Mesendoderm (in vitro differentiated cells): ENCODE data around the gene SNAPC2.

ENCODE experiments used
- DNase-seq: peaks from one replicate; pipeline ENCODE4 v3.0.0; 2013
- H2AK5ac ChIP-seq: 2 replicates; pipeline ENCODE4 v1.6.1; 2013; ENCODE audit warnings: low read length, inconsistent platforms
- H2BK120ac ChIP-seq: 2 replicates; pipeline ENCODE4 v1.6.1; 2013; ENCODE audit warnings: low read depth, mild to moderate bottlenecking, low read length, moderate library complexity, mixed read lengths
- H2BK15ac ChIP-seq: replicated peaks from 2 replicates; pipeline ENCODE4 v1.6.1; 2013; ENCODE audit warnings: low read depth, mild to moderate bottlenecking, moderate library complexity
- H2BK5ac ChIP-seq: 2 replicates; pipeline ENCODE4 v1.6.1; 2013; ENCODE audit warnings: low read length, inconsistent platforms
- H3K18ac ChIP-seq: 2 replicates; pipeline ENCODE4 v1.6.1; 2013; ENCODE audit warnings: mild to moderate bottlenecking, low read length, mixed read lengths
- H3K23ac ChIP-seq: one replicate; pipeline ENCODE4 v1.6.1; 2013; ENCODE audit warnings: low read length
- H3K27ac ChIP-seq: 2 replicates; pipeline ENCODE4 v1.5.1; 2013; ENCODE audit warnings: low read depth, mild to moderate bottlenecking, inconsistent platforms, low read length, moderate library complexity
- H3K27me3 ChIP-seq: 2 replicates; pipeline ENCODE4 v1.6.1; 2013; ENCODE audit warnings: low read length, control low read depth, mild to moderate bottlenecking, inconsistent platforms; ENCODE audit not compliant: insufficient read depth, poor library complexity
- H3K36me3 ChIP-seq: 2 replicates; pipeline ENCODE4 v1.6.1; 2013; ENCODE audit warnings: low read length, inconsistent platforms; ENCODE audit not compliant: control insufficient read depth, insufficient read depth
- H3K4ac ChIP-seq: one replicate; pipeline ENCODE4 v1.6.1; 2013; ENCODE audit warnings: low read depth, mild to moderate bottlenecking, low read length, moderate library complexity
- H3K4me1 ChIP-seq: 2 replicates; pipeline ENCODE4 v1.6.1; 2013; ENCODE audit warnings: low read depth, low read length, inconsistent platforms; ENCODE audit not compliant: control insufficient read depth
- H3K4me2 ChIP-seq: 2 replicates; pipeline ENCODE4 v1.6.1; 2013; ENCODE audit warnings: low read length
- H3K4me3 ChIP-seq: 2 replicates; pipeline ENCODE4 v1.5.1; 2013; ENCODE audit warnings: mild to moderate bottlenecking, low read length
- H3K56ac ChIP-seq: one replicate; pipeline ENCODE4 v1.6.1; 2013; ENCODE audit warnings: low read length
- H3K79me1 ChIP-seq: 2 replicates; pipeline ENCODE4 v1.6.1; 2013; ENCODE audit warnings: low read length, inconsistent platforms
- H3K79me2 ChIP-seq: 2 replicates; pipeline ENCODE4 v1.6.1; 2013; ENCODE audit warnings: mild to moderate bottlenecking, low read length; ENCODE audit not compliant: control insufficient read depth, insufficient read depth
- H3K9ac ChIP-seq: 2 replicates; pipeline ENCODE4 v1.6.1; 2013; ENCODE audit warnings: low read length, inconsistent platforms
- H4K5ac ChIP-seq: one replicate; pipeline ENCODE4 v1.6.1; 2013; ENCODE audit warnings: low read length
- H4K8ac ChIP-seq: one replicate; pipeline ENCODE4 v1.6.1; 2013; ENCODE audit warnings: low read depth, mild to moderate bottlenecking, control low read depth, low read length, moderate library complexity
- WGBS: extraction: QIAGEN DNeasy Blood & Tissue Kit; methylation state at CpG from one replicate; pipeline ENCODE4 v1.1.7; 2013; ENCODE audit warnings: low lambda C conversion rate, missing lambda C conversion rate; ENCODE audit not compliant: insufficient coverage; ENCODE audit errors: extremely low coverage; 5-methylcytosine and 5-hydroxymethylcytosine counted together

The SNAPC2 gene

GRCh38 chr19:7940841-7941240 lies 20.7 kb downstream of the SNAPC2 start:
- H4K5ac ChIP-seq = no peak overlapping the region
- H3K27ac ChIP-seq = no peak overlapping the region
- H3K18ac ChIP-seq = no peak overlapping the region
- no peak overlapping the region for H3K4ac ChIP-seq
- no peak overlapping the region for H2BK120ac ChIP-seq
- peaks cover 15% of the 10 kb centered on the region for H3K79me2 ChIP-seq
- no peak overlapping the region for H3K56ac ChIP-seq
- H2BK5ac ChIP-seq = no peak overlapping the region
- H3K79me1 ChIP-seq = peaks cover 6% of the 10 kb centered on the region
- H3K4me3 ChIP-seq = no peak overlapping the region
- no peak overlapping the region for H3K4me2 ChIP-seq
- no peak overlapping the region for H4K8ac ChIP-seq
- no peak overlapping the region for H3K9ac ChIP-seq
- peaks cover 6% of the 10 kb centered on the region for H3K36me3 ChIP-seq
- no peak overlapping the region for H2BK15ac ChIP-seq
- DNase-seq = no peak
- WGBS = no CpG with 5 or more reads among the region's 13 CpGs
- no peaks in the 10 kb centered on the region for H3K27me3 ChIP-seq
- no peak overlapping the region for H2AK5ac ChIP-seq
- no peak overlapping the region for H3K23ac ChIP-seq
- H3K4me1 ChIP-seq = no peaks in the 10 kb centered on the region

- Histone ChIP-seq H3K18ac (no peak overlapping the region), H3K4me1 (no peaks in the 10 kb centered on the region), H2BK120ac (no peak overlapping the region), H3K27me3 (no peaks in the 10 kb centered on the region), H3K36me3 (peaks cover 6% of the 10 kb centered on the region), H2AK5ac (no peak overlapping the region), H4K8ac (no peak overlapping the region), H3K27ac (no peak overlapping the region), H2BK5ac (no peak overlapping the region), H3K56ac (no peak overlapping the region), H3K4me3 (no peak overlapping the region), H3K4me2 (no peak overlapping the region), H4K5ac (no peak overlapping the region), H2BK15ac (no peak overlapping the region), H3K23ac (no peak overlapping the region), H3K79me1 (peaks cover 6% of the 10 kb centered on the region), H3K9ac (no peak overlapping the region), H3K79me2 (peaks cover 15% of the 10 kb centered on the region), H3K4ac (no peak overlapping the region)
- no CpG with 5 or more reads among the region's 19 CpGs for WGBS
- peak; percentile 29 for DNase-seq
Observed at GRCh38 chr19:7941895-7942596, 21.9 kb downstream of the SNAPC2 start.

- peaks cover 15% of the 10 kb centered on the region for H3K79me2 ChIP-seq
- H2AK5ac ChIP-seq = no peak overlapping the region
- peak overlapping the region; percentile 84 for H3K4me3 ChIP-seq
- H3K79me1 ChIP-seq = peaks cover 6% of the 10 kb centered on the region
- H2BK15ac ChIP-seq = no peak overlapping the region
- H2BK5ac ChIP-seq = no peak overlapping the region
- H3K9ac ChIP-seq = peak overlapping the region; percentile 92
- peak overlapping the region; percentile 15 for H3K23ac ChIP-seq
- no peak overlapping the region for H4K8ac ChIP-seq
- H3K27ac ChIP-seq = peak overlapping the region; percentile 46
- peaks cover 6% of the 10 kb centered on the region for H3K36me3 ChIP-seq
- H3K4me1 ChIP-seq = no peaks in the 10 kb centered on the region
- H3K4ac ChIP-seq = peak overlapping the region; percentile 85
- peak; percentile 28 for DNase-seq
- no peak overlapping the region for H2BK120ac ChIP-seq
- H3K4me2 ChIP-seq = peak overlapping the region; percentile 67
- H3K18ac ChIP-seq = peak overlapping the region; percentile 11
- H4K5ac ChIP-seq = no peak overlapping the region
- no peaks in the 10 kb centered on the region for H3K27me3 ChIP-seq
- H3K56ac ChIP-seq = peak overlapping the region; percentile 97
- no CpG with 5 or more reads among the region's 33 CpGs for WGBS
Observed at GRCh38 chr19:7942981-7943443, 22.9 kb downstream of the SNAPC2 start.

GRCh38 chr19:7943444-7944176 lies 23.5 kb downstream of the SNAPC2 start, which contains the start of gene TIMM44:
TSS of gene TIMM44 (minus strand) at chr19:7943666. CDS start at chr19:7943651, 15 bp downstream.
- peak within 1 kb of the TSS; percentile 11 for H2BK5ac ChIP-seq
- no peaks in the 10 kb centered on the region for H3K27me3 ChIP-seq
- peaks cover 15% of the 10 kb centered on the region for H3K79me2 ChIP-seq
- H3K4me1 ChIP-seq = no peaks in the 10 kb centered on the region
- H4K8ac ChIP-seq = no peak within 1 kb of the TSS
- H3K56ac ChIP-seq = peak within 1 kb of the TSS; percentile 97
- no peak within 1 kb of the TSS for H4K5ac ChIP-seq
- H3K4me3 ChIP-seq = peak within 1 kb of the TSS; percentile 84
- H3K9ac ChIP-seq = peak within 1 kb of the TSS; percentile 92
- DNase-seq = peak; percentile 100
- H3K4me2 ChIP-seq = peak within 1 kb of the TSS; percentile 99
- WGBS = no CpG with 5 or more reads among the region's 56 CpGs
- H3K36me3 ChIP-seq = peaks cover 6% of the 10 kb centered on the region
- peak within 1 kb of the TSS; percentile 11 for H3K18ac ChIP-seq
- H3K27ac ChIP-seq = peak within 1 kb of the TSS; percentile 46
- no peak within 1 kb of the TSS for H2BK120ac ChIP-seq
- peaks cover 6% of the 10 kb centered on the region for H3K79me1 ChIP-seq
- H3K4ac ChIP-seq = peak within 1 kb of the TSS; percentile 85
- H2BK15ac ChIP-seq = no peak within 1 kb of the TSS
- no peak within 1 kb of the TSS for H2AK5ac ChIP-seq
- peak within 1 kb of the TSS; percentile 15 for H3K23ac ChIP-seq

- DNase-seq = peak; percentile 96
- peak overlapping the region; percentile 38 for H3K27ac ChIP-seq
- peak overlapping the region; percentile 77 for H3K9ac ChIP-seq
- no peak overlapping the region for H3K23ac ChIP-seq
- H4K8ac ChIP-seq = no peak overlapping the region
- no peak overlapping the region for H3K18ac ChIP-seq
- peaks cover 6% of the 10 kb centered on the region for H3K79me1 ChIP-seq
- no peak overlapping the region for H2BK15ac ChIP-seq
- H2BK5ac ChIP-seq = no peak overlapping the region
- H3K56ac ChIP-seq = peak overlapping the region; percentile 85
- peaks cover 4% of the 10 kb centered on the region for H3K36me3 ChIP-seq
- peak overlapping the region; percentile 66 for H3K4me3 ChIP-seq
- peaks cover 15% of the 10 kb centered on the region for H3K79me2 ChIP-seq
- WGBS = no CpG with 5 or more reads among the region's 18 CpGs
- H2AK5ac ChIP-seq = no peak overlapping the region
- no peak overlapping the region for H4K5ac ChIP-seq
- H3K27me3 ChIP-seq = no peaks in the 10 kb centered on the region
- H3K4ac ChIP-seq = peak overlapping the region; percentile 26
- H3K4me1 ChIP-seq = no peaks in the 10 kb centered on the region
- no peak overlapping the region for H2BK120ac ChIP-seq
- H3K4me2 ChIP-seq = peak overlapping the region; percentile 99
Observed at GRCh38 chr19:7944177-7944761, 24.1 kb downstream of the SNAPC2 start.
